Stimulated activated CD4-positive, alpha-beta T cell treated with anti-CD3 and anti-CD28 coated beads, TNF-alpha, amount 100 ng/mL, for 48 hours (primary cell): ENCODE measurements around the gene CYB561D2.
A peak's percentile ranks its signal among the peaks of the same experiment; 100 is the strongest.
"Not testable (repeated sequence)": the region's sequence is repeated elsewhere in the genome, so short reads cannot be mapped to it uniquely, and the experiment has no call there.

Experiments used
- DNase-seq, 3 donors: peaks; one replicate each; pipeline ENCODE4 v3.0.0-alpha.2; 2020; ENCODE audit warnings: low read depth in 3 of 3

CYB561D2 gene

DNA sequence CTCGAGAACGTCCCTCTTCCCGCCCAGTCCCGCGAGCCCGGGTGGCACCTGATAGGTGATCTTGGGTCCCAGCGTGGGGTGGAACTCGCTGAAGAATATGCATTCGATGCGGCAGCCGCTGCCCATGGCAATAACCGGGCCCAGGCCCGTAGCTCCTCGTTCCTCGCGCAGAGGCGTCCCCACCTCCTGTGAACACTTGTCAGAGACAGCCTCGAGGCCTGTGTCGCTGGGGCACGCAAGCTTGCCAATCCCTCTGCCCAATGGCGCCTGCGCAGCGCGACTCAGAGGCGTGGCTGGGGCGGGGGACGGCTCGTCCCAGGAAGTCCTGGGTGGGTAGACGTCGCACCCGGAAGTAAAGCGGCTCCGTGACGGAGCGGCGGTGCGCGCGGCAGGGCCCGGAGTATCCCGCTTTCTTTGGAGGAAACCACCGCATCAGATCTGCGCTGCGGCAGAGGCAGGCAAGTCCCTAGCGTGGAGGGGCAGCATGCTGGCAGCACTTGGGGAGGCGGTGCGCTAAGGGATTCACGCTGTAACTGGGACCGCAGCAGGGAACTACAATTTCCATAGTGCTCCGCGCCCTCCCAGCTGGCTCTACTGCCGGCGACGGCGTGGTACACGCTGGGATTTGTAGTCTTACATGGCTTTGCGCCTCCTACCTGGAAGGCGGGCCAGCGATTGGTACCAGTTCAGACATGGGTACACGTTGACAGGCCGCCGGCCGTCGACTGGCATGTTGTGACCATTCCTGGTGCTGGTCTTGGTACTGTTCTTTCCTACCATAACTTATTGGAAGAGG is at the start of gene CYB561D2, which contains the start of gene NPRL2:
TSS of gene CYB561D2 (plus strand) at position 336 of the 796 bp plus-strand sequence. CDS start 572 bp downstream, outside the sequence.
TSS of gene NPRL2 (minus strand) at position 249 of the 796 bp plus-strand sequence. CDS start at position 126, 123 bp downstream.
- peak; percentile 96 to 99 (median 96) for DNase-seq

DNA sequence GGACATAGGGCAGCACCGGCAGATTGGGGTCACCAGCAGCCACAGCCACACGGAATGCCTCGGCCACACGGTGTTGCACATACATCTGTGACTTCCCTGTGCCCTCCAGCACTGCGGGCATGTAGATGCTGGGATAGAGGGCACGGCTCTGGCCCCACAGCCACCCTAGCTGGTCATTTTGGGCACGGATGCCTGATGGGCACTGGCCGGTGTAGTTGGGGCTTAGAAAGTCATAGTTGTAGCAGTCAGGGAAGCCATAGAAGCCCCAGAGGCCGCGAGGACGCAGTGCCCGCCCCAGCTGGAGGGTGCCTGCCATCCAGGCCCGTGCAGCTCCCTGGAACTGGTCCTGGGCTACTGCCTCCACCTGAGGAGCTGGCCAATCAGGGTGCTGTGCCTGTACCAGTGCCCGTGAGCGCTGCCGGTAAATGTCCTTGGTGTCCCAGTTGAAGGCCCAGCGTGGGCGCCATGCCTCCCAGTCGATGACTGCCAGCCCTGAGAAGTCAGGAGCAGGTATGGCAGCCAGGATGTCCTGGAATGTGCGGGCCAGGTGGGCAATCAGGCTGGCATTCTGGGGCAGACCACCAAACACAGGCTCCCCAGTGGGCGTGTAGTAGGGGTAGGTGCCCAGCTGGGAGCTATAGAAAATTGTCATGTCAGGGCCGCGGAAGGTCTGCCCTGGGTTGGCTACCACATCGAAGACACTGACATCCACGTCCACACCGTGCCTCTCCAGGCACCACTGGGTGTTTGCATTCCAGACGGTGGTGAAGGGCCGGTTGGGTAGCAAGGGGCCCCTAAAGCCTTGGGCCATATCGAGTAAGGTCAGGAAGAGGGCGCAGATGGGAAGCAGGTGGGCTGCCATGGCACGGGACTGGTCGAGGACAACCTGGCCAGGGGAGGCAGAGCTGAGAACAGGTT is 48.3 kb upstream of the CYB561D2 start:
- DNase-seq, result no peak

- DNase-seq, result no peak
These were observed 47.4 kb upstream of the CYB561D2 start, which contains the start of gene HYAL1 for GRCh38 chr3:50303013-50303815. Gene HYAL1 (minus strand): TSS chr3:50303574. CDS start chr3:50302956, 618 bp downstream.

DNA sequence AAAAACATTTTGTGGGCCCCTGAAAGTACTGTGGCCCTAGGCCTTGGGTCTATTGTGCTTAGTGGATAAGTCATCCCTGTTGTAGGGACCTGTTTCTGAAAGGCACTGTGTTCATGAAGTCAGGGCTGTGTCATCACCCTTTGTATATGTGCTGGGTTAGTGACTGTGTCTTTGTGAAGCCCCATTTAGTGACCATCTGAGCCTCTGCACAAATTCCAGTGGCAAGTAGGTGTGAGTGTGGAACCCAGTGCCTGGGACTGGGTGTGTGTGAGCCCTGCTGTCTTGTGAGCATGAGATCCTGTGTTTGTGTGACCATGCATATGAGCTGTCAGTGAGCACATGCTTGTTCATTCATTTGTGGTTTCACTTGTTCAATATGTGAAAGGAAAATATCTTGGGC is 46.1 kb upstream of the CYB561D2 start:
- DNase-seq, result no peak

- DNase-seq, result not testable (repeated sequence)
These were observed 38.6 kb upstream of the CYB561D2 start for GRCh38 chr3:50312041-50312440.

DNA sequence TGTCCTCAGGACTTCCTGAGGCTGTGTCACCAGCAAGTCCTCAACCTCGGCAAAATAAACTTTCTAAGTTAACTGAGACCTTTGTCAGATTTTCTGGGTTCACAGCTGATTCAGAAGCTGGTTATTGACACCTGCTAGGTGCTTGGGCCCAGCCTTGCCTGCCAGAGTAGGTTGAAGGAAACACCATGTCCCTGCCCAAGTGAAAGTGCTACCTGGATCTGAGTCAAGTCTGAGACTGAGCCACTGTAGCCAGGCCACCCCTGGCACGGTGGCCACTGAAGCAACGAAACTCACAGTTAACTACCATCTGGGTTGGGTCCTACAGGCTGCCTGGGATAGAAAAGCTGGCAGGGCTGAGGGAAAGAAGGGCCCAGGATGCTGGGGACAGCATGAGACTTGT is 36.3 kb upstream of the CYB561D2 start:
- DNase-seq, result no peak

- no peak for DNase-seq
These were observed 35.8 kb upstream of the CYB561D2 start for GRCh38 chr3:50314816-50315215.

DNA sequence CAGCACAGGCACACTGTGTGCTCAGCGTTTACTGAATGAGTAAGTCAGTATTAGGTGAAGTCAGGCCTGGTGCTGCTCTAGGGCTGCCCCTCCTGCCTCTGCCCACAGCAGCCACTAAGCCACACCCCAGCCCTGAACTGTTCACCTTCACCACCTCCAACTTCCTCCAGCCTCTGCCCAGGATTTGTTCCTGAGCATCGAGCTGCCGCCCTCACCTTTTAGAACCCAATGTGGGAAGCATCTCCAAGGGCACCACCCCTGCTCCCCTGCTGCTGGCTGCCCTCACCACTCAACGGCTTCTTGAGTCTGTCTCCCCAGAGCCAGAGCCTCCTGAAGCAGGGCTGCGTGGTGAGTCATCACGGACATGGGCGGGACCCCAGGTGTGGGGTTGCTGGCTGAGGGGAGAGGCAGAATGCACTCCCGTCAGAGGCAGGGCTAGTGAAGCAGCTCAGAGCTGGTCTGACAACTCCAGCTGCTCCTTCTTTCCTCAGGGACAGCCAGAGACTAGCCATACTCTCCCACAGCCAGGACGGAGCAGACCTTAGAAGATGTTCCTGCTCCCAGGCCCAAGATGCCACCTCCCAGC is 33.9 kb upstream of the CYB561D2 start:
- DNase-seq, result no peak

DNA sequence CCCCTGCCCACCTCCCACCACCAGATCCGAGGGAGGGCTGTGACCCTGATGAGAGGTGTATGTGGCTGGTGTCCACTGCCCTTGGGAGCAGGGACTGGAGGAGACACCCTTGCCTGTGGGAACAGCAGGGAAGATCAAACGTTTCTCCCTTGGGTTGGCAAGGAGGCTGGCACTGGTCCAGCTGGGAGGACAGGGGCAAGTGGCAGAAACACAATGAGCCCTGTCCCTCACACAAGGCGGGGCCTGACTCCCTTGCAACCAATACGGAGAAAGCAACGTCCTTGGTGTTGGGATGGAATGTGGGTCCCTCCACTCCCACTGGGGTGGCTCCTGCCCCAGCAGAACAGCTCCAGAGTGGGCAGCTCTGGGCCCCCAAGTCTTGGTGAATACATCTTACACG is 33.4 kb upstream of the CYB561D2 start:
- DNase-seq, result no peak

DNA sequence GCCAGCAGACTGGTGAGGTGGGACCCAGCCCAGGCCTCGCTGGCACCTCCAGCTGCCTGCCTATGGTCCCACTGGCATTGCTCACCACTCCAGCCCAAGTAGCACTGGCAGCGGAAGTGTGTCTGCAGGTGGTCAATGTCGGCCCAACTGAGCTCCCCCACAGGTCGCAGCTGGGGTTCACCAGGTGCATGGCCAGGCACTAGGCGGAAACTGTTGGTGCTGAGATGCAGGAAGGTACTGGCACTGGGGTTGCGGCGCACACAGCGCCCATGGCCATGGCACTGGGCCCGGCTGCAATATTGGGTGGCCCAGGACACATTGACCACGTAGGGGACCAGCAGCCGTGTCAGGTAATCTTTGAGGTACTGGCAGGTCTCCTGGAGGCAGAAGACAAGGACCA is 32.5 kb upstream of the CYB561D2 start:
- no peak for DNase-seq

DNA sequence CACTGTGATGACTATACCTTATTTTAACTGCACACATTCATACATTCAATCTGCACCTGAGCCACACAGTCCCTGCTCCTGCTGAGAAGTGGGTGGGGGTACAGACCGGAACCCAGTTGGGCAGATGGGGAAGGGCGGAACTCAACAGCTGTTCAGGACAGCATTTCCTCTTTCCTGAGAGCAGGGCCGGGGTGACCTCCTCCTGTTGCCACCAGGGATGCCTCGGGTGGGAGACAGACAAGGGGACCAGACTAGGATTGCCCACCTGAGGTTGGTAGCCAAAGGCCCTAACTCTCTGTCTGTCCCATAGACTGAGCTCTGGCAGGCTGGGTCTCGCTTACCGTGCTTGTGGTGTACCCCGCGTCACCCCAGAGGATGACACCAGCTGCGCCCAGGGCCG is 32.0 kb upstream of the CYB561D2 start:
- DNase-seq, result no peak

DNA sequence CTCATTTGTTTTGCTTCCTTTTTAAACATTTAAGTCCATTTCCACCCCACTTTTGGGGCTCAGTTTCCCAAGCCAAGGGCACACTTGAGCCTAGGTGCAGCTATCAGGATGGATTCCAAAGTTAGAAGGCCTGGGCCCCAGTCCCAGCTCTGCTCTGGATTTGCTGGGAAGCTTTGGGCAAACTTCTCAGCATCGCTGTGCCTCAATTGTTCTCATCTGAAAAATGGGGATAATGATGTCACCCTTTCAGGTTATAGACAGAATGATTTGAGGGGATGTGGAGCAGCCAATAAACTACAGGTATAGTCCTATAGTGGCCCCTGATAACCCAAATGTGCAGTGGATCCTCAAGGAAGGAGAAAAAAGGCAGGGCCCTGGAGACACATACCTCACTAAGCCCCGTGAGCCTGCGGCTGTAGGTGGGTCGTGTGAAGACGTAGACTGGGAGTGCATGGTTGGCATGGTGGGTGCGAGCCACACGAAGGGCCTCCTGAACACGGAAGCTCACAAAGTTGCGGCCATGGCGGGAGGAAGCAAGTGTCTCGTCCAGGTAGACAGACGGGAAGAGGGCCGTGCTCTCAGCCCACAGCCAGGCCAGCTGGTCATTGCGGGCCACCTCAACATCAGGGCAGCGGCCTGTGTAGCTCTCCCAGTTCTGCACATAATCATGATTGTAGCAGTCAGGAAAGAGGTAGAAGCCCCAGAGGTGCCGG is 31.3 kb upstream of the CYB561D2 start:
- DNase-seq, result no peak

- no peak for DNase-seq
These were observed 30.6 kb upstream of the CYB561D2 start for GRCh38 chr3:50319894-50320625.

GRCh38 chr3:50320853-50321335 is 29.8 kb upstream of the CYB561D2 start:
- DNase-seq, result peak in 1 of 3 donors; percentile 28

DNA sequence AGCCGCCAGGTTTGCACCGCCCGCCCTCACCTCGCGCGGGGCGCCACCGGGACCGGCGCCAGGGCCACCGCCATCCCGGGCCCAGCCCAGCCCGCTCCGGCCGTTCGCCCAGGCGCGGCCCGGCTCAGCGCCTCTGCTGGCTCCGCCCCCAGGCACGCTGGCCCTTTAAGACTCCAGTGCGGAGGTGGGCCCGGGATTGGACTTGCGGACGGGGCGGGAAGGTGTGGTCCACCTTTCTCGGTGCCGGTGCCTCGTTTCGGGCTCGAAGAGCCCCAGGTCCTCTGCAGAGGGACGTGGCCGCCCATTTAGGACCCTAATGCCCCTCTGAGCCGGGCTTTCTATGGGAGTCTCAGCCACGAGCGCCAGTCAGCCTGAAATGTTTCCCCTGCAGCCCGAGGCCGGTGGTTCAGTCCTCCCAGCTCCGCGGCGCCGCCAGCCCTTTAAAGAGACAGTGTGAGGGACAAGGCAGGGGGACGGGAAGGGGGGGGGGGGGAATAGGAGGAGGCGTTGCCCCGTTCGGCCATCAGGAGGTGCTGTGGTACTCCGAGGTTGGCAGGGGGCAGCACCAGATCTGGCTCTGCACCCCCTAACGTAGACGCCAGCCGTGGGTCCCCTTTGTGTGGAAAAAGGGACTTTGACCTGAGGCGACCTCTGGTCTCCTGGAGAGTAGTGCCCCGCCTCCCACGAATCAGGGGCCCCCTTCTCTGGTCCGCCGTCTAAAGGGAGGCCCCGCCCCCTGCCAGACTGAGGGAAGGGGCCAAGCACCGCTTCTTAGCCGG is 29.1 kb upstream of the CYB561D2 start:
- DNase-seq, result peak; percentile 69 to 80 (median 70)

- DNase-seq, result no peak
These were observed 28.6 kb upstream of the CYB561D2 start for GRCh38 chr3:50322115-50322385.

DNA sequence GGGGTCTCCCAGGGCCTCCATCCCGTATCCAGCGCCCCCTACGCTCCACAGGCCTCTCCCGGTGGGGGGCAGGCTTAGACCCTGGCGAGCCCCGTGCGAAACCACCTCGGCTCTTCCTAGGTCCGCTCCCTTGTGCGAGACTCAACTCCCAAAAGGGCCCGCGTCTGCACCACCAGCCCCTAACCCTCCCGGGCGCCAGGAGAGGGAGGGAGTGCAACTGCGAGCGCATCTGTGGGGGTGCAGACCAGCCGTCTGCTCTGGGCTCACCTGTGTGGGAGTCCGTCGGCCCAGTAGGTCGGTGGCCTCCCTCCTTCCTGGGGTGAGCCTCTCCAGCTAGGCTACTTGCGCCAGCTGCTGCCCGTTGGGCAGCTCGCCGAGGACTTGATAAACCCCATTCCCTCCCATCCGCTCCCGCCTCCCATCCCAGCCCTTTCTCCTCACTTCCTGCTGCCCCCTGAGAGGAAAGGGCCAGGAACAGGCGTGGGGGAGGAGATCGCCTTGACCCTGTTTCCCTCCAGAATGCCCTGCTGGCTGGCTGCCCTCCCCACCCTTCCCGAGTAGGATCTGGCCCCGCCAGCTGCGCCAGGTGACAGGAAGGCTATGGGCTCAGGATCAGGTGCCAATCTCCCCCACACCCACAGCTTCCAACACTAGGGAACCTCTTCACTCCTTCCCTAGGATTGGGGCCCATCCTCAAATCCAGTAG is 28.1 kb upstream of the CYB561D2 start, which contains the start of gene HYAL2:
TSS of gene HYAL2 (minus strand) at position 360 of the 706 bp plus-strand sequence. CDS start 2,256 bp downstream, outside the sequence.
- DNase-seq, result no peak

DNA sequence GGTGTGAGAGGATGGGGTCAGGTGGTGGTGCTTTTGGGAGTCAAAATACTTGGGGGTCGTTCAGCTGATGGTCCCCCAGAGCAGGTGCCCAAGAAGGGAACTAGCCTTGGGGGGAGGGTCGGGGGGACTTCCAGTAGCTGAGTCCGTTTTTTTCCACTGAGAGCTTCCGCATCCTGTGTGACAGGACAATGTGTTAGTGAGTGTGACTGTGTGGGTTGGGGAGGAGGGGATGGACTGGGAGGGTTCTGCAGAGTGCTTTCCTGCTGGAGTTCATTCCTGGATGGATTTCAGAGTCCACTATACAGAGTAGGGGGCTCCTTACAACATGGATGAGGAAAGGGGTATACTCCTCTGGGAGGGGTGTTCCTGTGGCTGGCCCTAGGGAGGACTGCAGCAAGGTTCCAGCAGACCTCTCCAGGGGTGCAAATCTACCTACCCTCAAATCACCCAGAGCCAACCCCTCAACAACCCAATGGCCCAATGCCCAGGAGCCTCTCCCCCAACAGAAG is 27.5 kb upstream of the CYB561D2 start:
- DNase-seq, result no peak
